Measurements from ENCODE around the gene MARCKS. TPM values are rescaled to one million over a fixed set of nuclear protein-coding genes. Genes with fewer than 3 reads are reported as not detected.

The MARCKS gene
- polyA plus RNA-seq, 1 of the 3 experiments (the other 2 are of a cell fraction), result 61.4 TPM

DNA sequence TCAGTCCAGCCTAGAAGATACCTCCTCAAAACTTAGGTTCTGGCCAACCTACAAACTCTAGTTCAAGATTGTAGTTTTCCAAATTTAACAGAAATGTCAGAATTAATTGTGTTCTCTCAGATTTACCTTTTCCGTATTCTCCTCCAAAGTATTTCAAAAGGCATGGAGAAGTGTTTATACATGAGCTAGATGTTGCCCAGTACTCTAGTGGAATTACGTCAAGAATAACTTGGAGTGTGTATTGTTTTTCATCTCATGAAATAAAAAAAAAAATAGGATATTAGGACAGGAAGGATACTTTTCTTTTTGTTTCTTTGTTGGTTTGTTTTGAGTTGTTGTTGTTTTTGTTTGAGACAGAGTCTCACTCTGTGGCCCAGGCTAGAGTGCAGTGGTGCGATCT is 32.3 kb upstream of the MARCKS start:
- peaks cover 0 to 4% of the 10 kb centered on the region in 2 experiments; a peak in 1 of 4 replicates for H3K4me1 ChIP-seq (ENCODE audit: control insufficient read depth in 1 of 2, insufficient read depth in 2 of 2, low read depth in 1 of 2, low read length in 1 of 2)
- H3K36me3 ChIP-seq (replicated peaks in 1 of 2; ENCODE audit: control insufficient read depth in 1 of 2, insufficient read depth in 2 of 2, low read length in 1 of 2), result no peaks in the 10 kb centered on the region
- no peak overlapping the region for H3K4me2 ChIP-seq
- H3K27ac ChIP-seq (ENCODE audit: low read depth in 2 of 2, low read length in 1 of 2), result no peak overlapping the region
- ChIA-PET POLR2A (no interaction called here), CTCF (no interaction called here)
- H3K4me3 ChIP-seq (ENCODE audit: low read depth in 2 of 2, low read length in 1 of 2), result no peak overlapping the region
- TF ChIP-seq, protein P1, sequence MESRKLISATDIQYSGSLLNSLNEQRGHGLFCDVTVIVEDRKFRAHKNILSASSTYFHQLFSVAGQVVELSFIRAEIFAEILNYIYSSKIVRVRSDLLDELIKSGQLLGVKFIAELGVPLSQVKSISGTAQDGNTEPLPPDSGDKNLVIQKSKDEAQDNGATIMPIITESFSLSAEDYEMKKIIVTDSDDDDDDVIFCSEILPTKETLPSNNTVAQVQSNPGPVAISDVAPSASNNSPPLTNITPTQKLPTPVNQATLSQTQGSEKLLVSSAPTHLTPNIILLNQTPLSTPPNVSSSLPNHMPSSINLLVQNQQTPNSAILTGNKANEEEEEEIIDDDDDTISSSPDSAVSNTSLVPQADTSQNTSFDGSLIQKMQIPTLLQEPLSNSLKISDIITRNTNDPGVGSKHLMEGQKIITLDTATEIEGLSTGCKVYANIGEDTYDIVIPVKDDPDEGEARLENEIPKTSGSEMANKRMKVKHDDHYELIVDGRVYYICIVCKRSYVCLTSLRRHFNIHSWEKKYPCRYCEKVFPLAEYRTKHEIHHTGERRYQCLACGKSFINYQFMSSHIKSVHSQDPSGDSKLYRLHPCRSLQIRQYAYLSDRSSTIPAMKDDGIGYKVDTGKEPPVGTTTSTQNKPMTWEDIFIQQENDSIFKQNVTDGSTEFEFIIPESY (IDR thresholded peaks at IDR 0.05; ENCODE audit: borderline replicate concordance, low read depth), result no peak
- TF ChIP-seq GATA2 (CRISPR knock-in tag; IDR thresholded peaks at IDR 0.05), result no peak
- no peak for TF ChIP-seq EP300 (IDR thresholded peaks at IDR 0.05; ENCODE audit: borderline replicate concordance in 1 of 2, low read depth in 1 of 2, low read length in 1 of 2)
- TF ChIP-seq EZH2phosphoT487 (IDR thresholded peaks at IDR 0.05; ENCODE audit: borderline replicate concordance, low read depth), result no peak
- TF ChIP-seq RFX5 (IDR thresholded peaks at IDR 0.05; ENCODE audit: low read length), result no peak
- TF ChIP-seq, protein P2, sequence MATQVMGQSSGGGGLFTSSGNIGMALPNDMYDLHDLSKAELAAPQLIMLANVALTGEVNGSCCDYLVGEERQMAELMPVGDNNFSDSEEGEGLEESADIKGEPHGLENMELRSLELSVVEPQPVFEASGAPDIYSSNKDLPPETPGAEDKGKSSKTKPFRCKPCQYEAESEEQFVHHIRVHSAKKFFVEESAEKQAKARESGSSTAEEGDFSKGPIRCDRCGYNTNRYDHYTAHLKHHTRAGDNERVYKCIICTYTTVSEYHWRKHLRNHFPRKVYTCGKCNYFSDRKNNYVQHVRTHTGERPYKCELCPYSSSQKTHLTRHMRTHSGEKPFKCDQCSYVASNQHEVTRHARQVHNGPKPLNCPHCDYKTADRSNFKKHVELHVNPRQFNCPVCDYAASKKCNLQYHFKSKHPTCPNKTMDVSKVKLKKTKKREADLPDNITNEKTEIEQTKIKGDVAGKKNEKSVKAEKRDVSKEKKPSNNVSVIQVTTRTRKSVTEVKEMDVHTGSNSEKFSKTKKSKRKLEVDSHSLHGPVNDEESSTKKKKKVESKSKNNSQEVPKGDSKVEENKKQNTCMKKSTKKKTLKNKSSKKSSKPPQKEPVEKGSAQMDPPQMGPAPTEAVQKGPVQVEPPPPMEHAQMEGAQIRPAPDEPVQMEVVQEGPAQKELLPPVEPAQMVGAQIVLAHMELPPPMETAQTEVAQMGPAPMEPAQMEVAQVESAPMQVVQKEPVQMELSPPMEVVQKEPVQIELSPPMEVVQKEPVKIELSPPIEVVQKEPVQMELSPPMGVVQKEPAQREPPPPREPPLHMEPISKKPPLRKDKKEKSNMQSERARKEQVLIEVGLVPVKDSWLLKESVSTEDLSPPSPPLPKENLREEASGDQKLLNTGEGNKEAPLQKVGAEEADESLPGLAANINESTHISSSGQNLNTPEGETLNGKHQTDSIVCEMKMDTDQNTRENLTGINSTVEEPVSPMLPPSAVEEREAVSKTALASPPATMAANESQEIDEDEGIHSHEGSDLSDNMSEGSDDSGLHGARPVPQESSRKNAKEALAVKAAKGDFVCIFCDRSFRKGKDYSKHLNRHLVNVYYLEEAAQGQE (IDR thresholded peaks at IDR 0.05; ENCODE audit: low read depth, low read length), result no peak
- no peak for TF ChIP-seq NFIC (IDR thresholded peaks at IDR 0.05; ENCODE audit: borderline replicate concordance)
- no peak for TF ChIP-seq CHD2 (IDR thresholded peaks at IDR 0.05; ENCODE audit: low read length, partially characterized antibody)
- TF ChIP-seq, protein P3, sequence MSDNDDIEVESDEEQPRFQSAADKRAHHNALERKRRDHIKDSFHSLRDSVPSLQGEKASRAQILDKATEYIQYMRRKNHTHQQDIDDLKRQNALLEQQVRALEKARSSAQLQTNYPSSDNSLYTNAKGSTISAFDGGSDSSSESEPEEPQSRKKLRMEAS (IDR thresholded peaks at IDR 0.05; ENCODE audit: low read depth), result no peak
- TF ChIP-seq FOXJ3 (CRISPR knock-in tag; IDR thresholded peaks at IDR 0.05), result no peak
- TF ChIP-seq GABPA (IDR thresholded peaks at IDR 0.05; ENCODE audit: low read depth), result no peak
- no peak for TF ChIP-seq SMC3 (IDR thresholded peaks at IDR 0.05; ENCODE audit: low read depth, low read length)
- TF ChIP-seq JUND (IDR thresholded peaks at IDR 0.05), result no peak
- TF ChIP-seq RCOR1 (IDR thresholded peaks at IDR 0.05; ENCODE audit: low read length), result no peak
- TF ChIP-seq, protein P4, sequence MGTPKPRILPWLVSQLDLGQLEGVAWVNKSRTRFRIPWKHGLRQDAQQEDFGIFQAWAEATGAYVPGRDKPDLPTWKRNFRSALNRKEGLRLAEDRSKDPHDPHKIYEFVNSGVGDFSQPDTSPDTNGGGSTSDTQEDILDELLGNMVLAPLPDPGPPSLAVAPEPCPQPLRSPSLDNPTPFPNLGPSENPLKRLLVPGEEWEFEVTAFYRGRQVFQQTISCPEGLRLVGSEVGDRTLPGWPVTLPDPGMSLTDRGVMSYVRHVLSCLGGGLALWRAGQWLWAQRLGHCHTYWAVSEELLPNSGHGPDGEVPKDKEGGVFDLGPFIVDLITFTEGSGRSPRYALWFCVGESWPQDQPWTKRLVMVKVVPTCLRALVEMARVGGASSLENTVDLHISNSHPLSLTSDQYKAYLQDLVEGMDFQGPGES (IDR thresholded peaks at IDR 0.05; ENCODE audit: low read depth, low read length), result no peak
- TF ChIP-seq TEAD4 (IDR thresholded peaks at IDR 0.05; ENCODE audit: borderline replicate concordance, insufficient read depth), result no peak
- H3K9me3 ChIP-seq, result no peaks in the 10 kb centered on the region
- no peak for DNase-seq
- peaks cover 3% of the 10 kb centered on the region for H3F3A ChIP-seq (replicated peaks; ENCODE audit: insufficient read depth)
- no peaks in the 10 kb centered on the region for H3K79me2 ChIP-seq (ENCODE audit: insufficient read depth)
- H3K9ac ChIP-seq, result no peak overlapping the region
- no peaks in the 10 kb centered on the region for H3K9me2 ChIP-seq
- no peak overlapping the region for H2AFZ ChIP-seq (ENCODE audit: low read depth)
- H4K20me1 ChIP-seq (ENCODE audit: insufficient read depth), result no peaks in the 10 kb centered on the region
- no peaks in the 10 kb centered on the region for H3K27me3 ChIP-seq (ENCODE audit: insufficient read depth)
- WGBS (ENCODE audit: low lambda C conversion rate), result 98% methylated on average over 3 of the region's 3 CpGs

Data from SK-N-SH (cell line).